PC-3 (cell line): ENCODE measurements around the gene RPL35. TPM values are rescaled to one million over a fixed set of nuclear protein-coding genes. Genes with fewer than 3 reads are reported as not detected.

Experiments
- ATAC-seq: fragments of 200-7000 bp; cut with Tn5 transposase; 2 replicates; pipeline ENCODE4 v1.9.1; 2020; ENCODE audit warnings: mild to moderate bottlenecking, moderate library complexity
- BruUV-seq: library from RNA; stranded (reverse); fragments of 400-500 nt; replicated peaks from 2 replicates; lab custom pipeline; 2021; lab: Mats Ljungman, UMichigan
- CTCF ChIA-PET: fragments of 300-600 bp; sonication (Branson Sonifier 250); formaldehyde crosslinking; loops from one replicate; lab custom pipeline; 2022; ENCODE audit warnings: antibody characterized with exemption; lab: Charles Lee
- POLR2A ChIA-PET: fragments of 300-600 bp; sonication (Branson Sonifier 250); formaldehyde crosslinking; loops from one replicate; lab custom pipeline; 2022; ENCODE audit warnings: antibody characterized with exemption; ENCODE audit not compliant: unreplicated experiment; lab: Charles Lee
- DNase-seq: peaks from one replicate; pipeline ENCODE4 v3.0.0-alpha.2; 2015
- H2AFZ ChIP-seq: fragments of 300-600 bp; sonication (generic); 2 replicates; pipeline ENCODE4 v1.6.0; 2016; ENCODE audit warnings: antibody characterized with exemption, low read length
- H3F3A ChIP-seq: fragments of 300-600 bp; sonication (generic); one replicate; pipeline ENCODE4 v1.6.0; 2017; ENCODE audit warnings: antibody characterized with exemption, low read length, control low read depth, mild to moderate bottlenecking; ENCODE audit not compliant: unreplicated experiment
- H3K27ac ChIP-seq: fragments of 300-600 bp; sonication (generic); 2 replicates; pipeline ENCODE4 v1.5.1; 2016; ENCODE audit warnings: mild to moderate bottlenecking, low read length
- H3K27me3 ChIP-seq: fragments of 300-600 bp; sonication (generic); 2 replicates; pipeline ENCODE4 v1.6.1; 2016; ENCODE audit warnings: low read length, mixed read lengths
- H3K36me3 ChIP-seq: fragments of 300-600 bp; sonication (generic); 2 replicates; pipeline ENCODE4 v1.6.1; 2016; ENCODE audit warnings: low read depth, mixed run types, low read length, mixed read lengths
- H3K4me1 ChIP-seq: fragments of 300-600 bp; sonication (generic); 2 replicates; pipeline ENCODE4 v1.5.1; 2016; ENCODE audit warnings: low read length; ENCODE audit not compliant: insufficient read depth
- H3K4me2 ChIP-seq: fragments of 300-600 bp; sonication (generic); 2 replicates; pipeline ENCODE4 v1.6.0; 2016; ENCODE audit warnings: low read length
- H3K4me3 ChIP-seq: fragments of 300-600 bp; sonication (generic); 2 replicates; pipeline ENCODE4 v1.5.1; 2016; ENCODE audit warnings: mild to moderate bottlenecking, low read length, mixed read lengths
- H3K79me2 ChIP-seq: fragments of 300-600 bp; sonication (generic); 2 replicates; pipeline ENCODE4 v1.6.1; 2017; ENCODE audit warnings: low read length, mixed read lengths
- H3K9ac ChIP-seq: fragments of 300-600 bp; sonication (generic); 2 replicates; pipeline ENCODE4 v1.6.0; 2016; ENCODE audit warnings: mild to moderate bottlenecking, low read length
- H3K9me2 ChIP-seq: fragments of 300-600 bp; sonication (generic); replicated peaks from 2 replicates; pipeline ENCODE4 v1.6.1; 2016; ENCODE audit warnings: mixed run types, low read length, mixed read lengths
- H3K9me3 ChIP-seq: fragments of 300-600 bp; sonication (generic); 2 replicates; pipeline ENCODE4 v1.6.1; 2016; ENCODE audit warnings: low read length, mixed read lengths
- H4K20me1 ChIP-seq: fragments of 300-600 bp; sonication (generic); 2 replicates; pipeline ENCODE4 v1.6.1; 2016; ENCODE audit warnings: low read length, mixed read lengths
- EZH2 ChIP-seq: fragments of 300-600 bp; sonication (generic); IDR thresholded peaks from one replicate; pipeline ENCODE4 v1.6.1; 2017; ENCODE audit warnings: antibody characterized with exemption, mild to moderate bottlenecking, low read length; ENCODE audit not compliant: unreplicated experiment
- EZH2phosphoT487 ChIP-seq: fragments of 300-600 bp; sonication (generic); IDR thresholded peaks from 2 replicates; pipeline ENCODE4 v1.6.1; 2018; ENCODE audit warnings: mild to moderate bottlenecking, antibody characterized with exemption, low read length, borderline replicate concordance
- intact Hi-C: fragments of 100-400 bp; cut with micrococcal nuclease; formaldehyde crosslinking; loops from 2 replicates; pipeline ENCODE4 v1.9.0; 2023
- total RNA-seq: library from RNA; depleted of rRNA; stranded (reverse); fragments of >200 nt; gene quantifications from 2 replicates; pipeline ENCODE4 v1.2.3, GENCODE V29; 2014
- TF ChIP-seq, protein P1 (sequence below): fragments of 300-600 bp; sonication (generic); conservative IDR thresholded peaks from 2 replicates; pipeline ENCODE4 v1.5.1; 2017; ENCODE audit warnings: antibody characterized with exemption, low read depth, mild to moderate bottlenecking, low read length

Gene RPL35
- total RNA-seq, 1 experiment from 2014 or later: 2,242 TPM

DNA sequence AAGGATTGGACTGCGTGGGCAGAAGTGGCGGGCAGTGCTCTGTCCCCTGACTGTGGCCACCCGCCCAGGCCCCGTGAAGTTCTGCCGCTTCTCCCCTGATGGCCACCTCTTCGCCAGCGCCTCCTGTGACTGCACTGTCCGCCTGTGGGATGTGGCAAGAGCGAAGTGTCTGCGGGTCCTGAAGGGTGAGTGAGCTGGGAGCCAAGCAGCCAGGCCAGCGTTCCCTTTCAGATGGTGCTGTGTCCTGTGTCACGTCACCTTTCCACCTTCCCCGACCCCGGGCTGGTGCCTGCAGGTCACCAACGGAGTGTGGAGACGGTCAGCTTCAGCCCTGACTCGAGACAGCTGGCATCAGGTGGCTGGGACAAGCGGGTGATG lies 6.2 kb downstream of the RPL35 start:
- ATAC-seq: no peak
- intact Hi-C loops: no loop called here
- CTCF ChIA-PET: interaction anchor here (4.4 kb wide), 1 partner anchor 84 kb away, joined by 58 read pairs; the partner anchor contains the start of gene NR6A1
- H3K9ac ChIP-seq: no peak overlapping the region
- BruUV-seq: no TSS peak
- H2AFZ ChIP-seq: no peak overlapping the region
- peaks cover 20% of the 10 kb centered on the region for H3K4me1 ChIP-seq
- H3K9me2 ChIP-seq: no peaks in the 10 kb centered on the region
- H3F3A ChIP-seq: peaks cover 13% of the 10 kb centered on the region
- peaks cover 34% of the 10 kb centered on the region for H4K20me1 ChIP-seq
- H3K36me3 ChIP-seq: peaks cover 35% of the 10 kb centered on the region
- POLR2A ChIA-PET: no interaction called here
- no peak overlapping the region for H3K4me2 ChIP-seq
- peaks cover 25% of the 10 kb centered on the region for H3K79me2 ChIP-seq
- no peak for DNase-seq
- H3K9me3 ChIP-seq: no peaks in the 10 kb centered on the region
- H3K4me3 ChIP-seq: no peak overlapping the region
- no peak overlapping the region for H3K27ac ChIP-seq
- H3K27me3 ChIP-seq: no peaks in the 10 kb centered on the region
- TF ChIP-seq EZH2 (no peak), EZH2phosphoT487 (no peak)
- TF ChIP-seq, protein P1, sequence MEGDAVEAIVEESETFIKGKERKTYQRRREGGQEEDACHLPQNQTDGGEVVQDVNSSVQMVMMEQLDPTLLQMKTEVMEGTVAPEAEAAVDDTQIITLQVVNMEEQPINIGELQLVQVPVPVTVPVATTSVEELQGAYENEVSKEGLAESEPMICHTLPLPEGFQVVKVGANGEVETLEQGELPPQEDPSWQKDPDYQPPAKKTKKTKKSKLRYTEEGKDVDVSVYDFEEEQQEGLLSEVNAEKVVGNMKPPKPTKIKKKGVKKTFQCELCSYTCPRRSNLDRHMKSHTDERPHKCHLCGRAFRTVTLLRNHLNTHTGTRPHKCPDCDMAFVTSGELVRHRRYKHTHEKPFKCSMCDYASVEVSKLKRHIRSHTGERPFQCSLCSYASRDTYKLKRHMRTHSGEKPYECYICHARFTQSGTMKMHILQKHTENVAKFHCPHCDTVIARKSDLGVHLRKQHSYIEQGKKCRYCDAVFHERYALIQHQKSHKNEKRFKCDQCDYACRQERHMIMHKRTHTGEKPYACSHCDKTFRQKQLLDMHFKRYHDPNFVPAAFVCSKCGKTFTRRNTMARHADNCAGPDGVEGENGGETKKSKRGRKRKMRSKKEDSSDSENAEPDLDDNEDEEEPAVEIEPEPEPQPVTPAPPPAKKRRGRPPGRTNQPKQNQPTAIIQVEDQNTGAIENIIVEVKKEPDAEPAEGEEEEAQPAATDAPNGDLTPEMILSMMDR: no peak

GRCh38 chr9:124854822-124855221 lies 6.9 kb downstream of the RPL35 start:
- intact Hi-C loops: no loop called here
- peaks cover 12% of the 10 kb centered on the region; the same call in 1 of the 2 replicates for H3K4me1 ChIP-seq
- peaks cover 26% of the 10 kb centered on the region for H4K20me1 ChIP-seq
- POLR2A ChIA-PET: no interaction called here
- H3K4me2 ChIP-seq: no peak overlapping the region
- peaks cover 28% of the 10 kb centered on the region for H3K36me3 ChIP-seq
- no peaks in the 10 kb centered on the region for H3K27me3 ChIP-seq
- DNase-seq (no peak), ATAC-seq (no peak)
- TF ChIP-seq EZH2phosphoT487: no peak
- TF ChIP-seq EZH2: no peak
- TF ChIP-seq, protein P1: no peak
- no peaks in the 10 kb centered on the region for H3K9me2 ChIP-seq
- H3F3A ChIP-seq: peaks cover 13% of the 10 kb centered on the region
- H3K79me2 ChIP-seq: peaks cover 18% of the 10 kb centered on the region
- no peak overlapping the region for H2AFZ ChIP-seq
- no peak overlapping the region for H3K9ac ChIP-seq
- H3K27ac ChIP-seq: no peak overlapping the region
- H3K4me3 ChIP-seq: no peak overlapping the region
- no TSS peak for BruUV-seq
- CTCF ChIA-PET: interaction anchor here (4.4 kb wide), 1 partner anchor 83 kb away, joined by 58 read pairs; the partner anchor contains the start of gene NR6A1
- H3K9me3 ChIP-seq: no peaks in the 10 kb centered on the region

DNA sequence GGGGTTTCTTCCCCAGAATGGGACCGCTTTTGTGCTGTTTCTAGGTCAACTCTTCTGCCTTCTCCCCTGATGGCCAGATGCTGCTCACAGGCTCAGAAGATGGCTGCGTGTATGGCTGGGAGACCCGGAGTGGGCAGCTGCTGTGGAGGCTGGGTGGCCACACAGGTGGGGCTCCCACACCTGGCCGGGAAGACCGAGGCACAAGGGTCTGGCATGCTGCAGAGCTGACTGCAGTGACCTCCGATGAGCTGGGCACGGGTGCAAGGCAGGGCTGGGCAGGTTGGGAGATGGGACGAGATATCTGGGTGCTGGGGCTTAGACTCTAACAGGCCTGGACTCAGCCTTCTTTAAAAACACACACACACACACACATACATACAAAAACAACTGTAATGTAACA lies 7.6 kb downstream of the RPL35 start:
- DNase-seq (no peak), ATAC-seq (no peak)
- Histone ChIP-seq H3K4me1 (peaks cover 6% of the 10 kb centered on the region; the same call in 1 of the 2 replicates), H3K9me3 (no peaks in the 10 kb centered on the region), H3K9ac (no peak overlapping the region), H3K4me2 (0 out of 2 replicates have a peak overlapping the region, but pooled peaks have one; percentile 95), H3K36me3 (peaks cover 21% of the 10 kb centered on the region), H3K9me2 (no peaks in the 10 kb centered on the region), H3K79me2 (peaks cover 11% of the 10 kb centered on the region), H3K27ac (no peak overlapping the region), H3K27me3 (no peaks in the 10 kb centered on the region), H2AFZ (no peak overlapping the region), H4K20me1 (peaks cover 20% of the 10 kb centered on the region), H3K4me3 (no peak overlapping the region), H3F3A (peaks cover 11% of the 10 kb centered on the region)
- no TSS peak for BruUV-seq
- intact Hi-C loops: no loop called here
- POLR2A ChIA-PET: interaction anchor here (0.6 kb wide), 1 partner anchor 447 kb away, joined by 4 read pairs; no protein-coding TSS in a partner anchor
- CTCF ChIA-PET: interaction anchor here (2.1 to 4.4 kb wide), 2 partner anchors 75 to 82 kb away, joined by 24 to 58 read pairs; partner anchors contain the start of gene NR6A1
- TF ChIP-seq, protein P1: no peak
- TF ChIP-seq EZH2 (no peak), EZH2phosphoT487 (no peak)
